Bronchial epithelial cell (primary cell): ENCODE data around the gene WDR38. TPM values are rescaled to one million over a fixed set of nuclear protein-coding genes. Genes with fewer than 3 reads are reported as not detected.
A peak's percentile ranks its signal among the peaks of the same experiment; 100 is the strongest.

Experiments
- DNase-seq: peaks from one replicate; pipeline ENCODE4 v3.0.0-alpha.2; 2010; ENCODE audit warnings: low read depth
- FAIRE-seq: peaks from 2 replicates; lab custom pipeline; 2011; peaks lifted over from hg19 to GRCh38; lab: Jason Lieb, UNC
- H3K27me3 ChIP-seq: 2 replicates; pipeline ENCODE4 v1.5.1; 2011; ENCODE audit warnings: low read length; ENCODE audit not compliant: control insufficient read depth, insufficient read depth
- H3K36me3 ChIP-seq: 2 replicates; pipeline ENCODE4 v1.5.1; 2011; ENCODE audit warnings: low read length; ENCODE audit not compliant: control insufficient read depth, insufficient read depth
- H3K4me3 ChIP-seq: 2 replicates; pipeline ENCODE4 v1.5.1; 2011; ENCODE audit warnings: mild to moderate bottlenecking, low read depth, low read length, control low read depth
- total RNA-seq: library from RNA; depleted of rRNA; stranded (reverse); fragments of >200 nt; gene quantifications from 2 replicates; pipeline ENCODE4 v1.2.1, GENCODE V29; 2014
- TF ChIP-seq, protein P1 (sequence below): IDR thresholded peaks from 2 replicates; pipeline ENCODE4 v1.5.1; 2011; ENCODE audit warnings: mild to moderate bottlenecking, moderate library complexity, low read length, control low read depth, inconsistent platforms; ENCODE audit not compliant: insufficient read depth, severe bottlenecking

WDR38 gene
- total RNA-seq, 1 donor from 2014 or later, result not detected

- H3K36me3 ChIP-seq, result peaks cover 35% of the 10 kb centered on the region
- no peak for DNase-seq
Observed at GRCh38 chr9:124859803-124860581, 6.7 kb downstream of the WDR38 start.

GRCh38 chr9:124860582-124861341 lies 7.5 kb downstream of the WDR38 start:
- DNase-seq (no peak), FAIRE-seq (no peak)
- H3K36me3 ChIP-seq, result peaks cover 35% of the 10 kb centered on the region
- H3K4me3 ChIP-seq, result peak overlapping the region; percentile 98
- no peaks in the 10 kb centered on the region for H3K27me3 ChIP-seq
- TF ChIP-seq, protein P1, sequence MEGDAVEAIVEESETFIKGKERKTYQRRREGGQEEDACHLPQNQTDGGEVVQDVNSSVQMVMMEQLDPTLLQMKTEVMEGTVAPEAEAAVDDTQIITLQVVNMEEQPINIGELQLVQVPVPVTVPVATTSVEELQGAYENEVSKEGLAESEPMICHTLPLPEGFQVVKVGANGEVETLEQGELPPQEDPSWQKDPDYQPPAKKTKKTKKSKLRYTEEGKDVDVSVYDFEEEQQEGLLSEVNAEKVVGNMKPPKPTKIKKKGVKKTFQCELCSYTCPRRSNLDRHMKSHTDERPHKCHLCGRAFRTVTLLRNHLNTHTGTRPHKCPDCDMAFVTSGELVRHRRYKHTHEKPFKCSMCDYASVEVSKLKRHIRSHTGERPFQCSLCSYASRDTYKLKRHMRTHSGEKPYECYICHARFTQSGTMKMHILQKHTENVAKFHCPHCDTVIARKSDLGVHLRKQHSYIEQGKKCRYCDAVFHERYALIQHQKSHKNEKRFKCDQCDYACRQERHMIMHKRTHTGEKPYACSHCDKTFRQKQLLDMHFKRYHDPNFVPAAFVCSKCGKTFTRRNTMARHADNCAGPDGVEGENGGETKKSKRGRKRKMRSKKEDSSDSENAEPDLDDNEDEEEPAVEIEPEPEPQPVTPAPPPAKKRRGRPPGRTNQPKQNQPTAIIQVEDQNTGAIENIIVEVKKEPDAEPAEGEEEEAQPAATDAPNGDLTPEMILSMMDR, result no peak

More at GRCh38 chr9:124859803-124860581, 6.7 kb downstream of the WDR38 start:
- peak overlapping the region; percentile 98 for H3K4me3 ChIP-seq
- H3K27me3 ChIP-seq, result no peaks in the 10 kb centered on the region
- FAIRE-seq, result no peak
- TF ChIP-seq, protein P1, result no peak

DNA sequence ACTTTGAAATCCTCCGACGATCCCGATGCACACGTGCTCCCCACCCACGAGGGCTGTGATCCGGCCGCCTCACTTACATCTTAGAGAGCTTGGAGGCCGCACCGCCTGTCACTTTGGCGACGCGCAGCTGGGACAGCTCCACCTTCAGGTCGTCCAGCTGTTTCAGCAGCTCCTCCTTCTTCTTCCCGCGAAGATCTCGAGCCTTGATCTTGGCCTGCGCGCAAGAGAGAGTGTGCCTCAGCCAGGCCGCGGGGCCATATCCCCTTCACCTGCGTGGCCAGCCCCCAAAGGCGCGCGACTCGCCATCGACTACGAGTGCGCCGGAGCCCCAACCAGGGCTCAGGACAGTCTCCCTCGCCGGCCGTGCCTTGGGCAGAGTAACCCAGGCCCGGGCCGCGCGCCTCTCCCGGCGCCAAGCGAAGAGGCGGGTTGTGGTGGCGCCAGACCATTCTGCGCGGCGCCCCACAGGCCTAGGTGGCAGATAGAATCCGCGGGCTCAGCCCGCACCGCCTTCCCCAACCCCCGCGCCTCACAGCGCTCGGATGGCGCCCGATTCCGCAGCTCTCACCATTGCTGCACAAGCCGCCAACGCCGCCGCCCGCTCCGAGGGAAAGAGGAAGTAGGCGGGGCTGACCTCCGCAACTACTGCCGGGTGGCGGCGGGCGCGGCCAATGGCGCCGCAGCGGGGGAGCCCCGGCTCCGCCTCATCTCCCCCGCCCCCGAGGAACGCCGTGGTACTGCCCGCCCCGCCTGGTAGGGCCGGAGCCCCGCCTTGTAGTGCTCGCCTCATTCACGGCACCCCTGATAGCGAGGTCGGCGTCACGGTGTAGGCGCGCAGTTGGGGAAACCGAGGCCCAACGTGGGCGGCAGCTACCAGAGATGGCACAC lies 8.3 kb downstream of the WDR38 start, which contains the start of the genes ARPC5L and RPL35:
Gene ARPC5L (plus strand): TSS at position 789 of the 888 bp plus-strand sequence. CDS start 7,161 bp downstream, outside the sequence.
Gene RPL35 (minus strand): TSS at position 616 of the 888 bp plus-strand sequence. CDS start 45 bp downstream, at position 571.
- peak; percentile 79 for DNase-seq
- peaks cover 35% of the 10 kb centered on the region for H3K36me3 ChIP-seq
- H3K27me3 ChIP-seq, result no peaks in the 10 kb centered on the region
- TF ChIP-seq, protein P1, result peak; percentile 40
- peak within 1 kb of the TSS; percentile 98 for H3K4me3 ChIP-seq
- FAIRE-seq, result no peak

DNA sequence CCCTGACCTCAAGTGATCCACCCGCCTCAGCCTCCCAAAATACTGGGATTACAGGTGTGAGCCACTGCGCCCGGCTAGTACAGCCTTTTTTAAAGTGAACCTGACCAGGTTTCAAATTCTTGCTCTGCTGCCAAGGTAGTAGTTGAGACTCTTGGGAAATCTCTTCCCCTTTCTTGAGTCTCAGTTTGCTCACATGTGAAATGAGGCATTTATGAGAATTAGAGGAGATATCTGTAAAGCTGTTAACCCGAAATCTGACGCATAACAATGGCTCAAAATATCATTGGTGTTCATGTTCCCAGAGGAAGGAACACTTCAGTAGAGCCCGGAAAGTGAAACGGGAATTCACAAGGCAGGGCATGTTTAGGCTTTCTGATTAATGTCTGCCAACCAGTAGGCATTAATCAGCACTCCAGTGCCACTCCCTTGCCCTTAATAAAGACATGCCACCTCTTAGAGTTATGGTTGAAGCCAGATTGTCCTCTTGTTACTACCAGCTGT lies 10.2 kb downstream of the WDR38 start:
- peak; percentile 77 for FAIRE-seq
- DNase-seq, result peak; percentile 99
- Histone ChIP-seq H3K36me3 (peaks cover 22% of the 10 kb centered on the region), H3K27me3 (no peaks in the 10 kb centered on the region), H3K4me3 (no peak overlapping the region)
- TF ChIP-seq, protein P1, result no peak
